ENCODE data around the gene KRT73.

Gene KRT73

GRCh38 chr12:52645120-52645761 is 26.9 kb upstream of the KRT73 start:
- no peak for DNase-seq

GRCh38 chr12:52644078-52644415 is 25.7 kb upstream of the KRT73 start:
- no peak for DNase-seq

GRCh38 chr12:52643233-52644077 is 25.1 kb upstream of the KRT73 start:
- DNase-seq: no peak

GRCh38 chr12:52641468-52641867 is 23.1 kb upstream of the KRT73 start:
- no peak for DNase-seq

- DNase-seq: no peak
Measured at GRCh38 chr12:52637299-52637698, 18.9 kb upstream of the KRT73 start.

GRCh38 chr12:52636592-52637258 is 18.4 kb upstream of the KRT73 start:
- no peak for DNase-seq

- no peak for DNase-seq
Measured at GRCh38 chr12:52636189-52636588, 17.8 kb upstream of the KRT73 start.

GRCh38 chr12:52634266-52635056 is 16.1 kb upstream of the KRT73 start:
- peak; percentile 75 for DNase-seq

GRCh38 chr12:52633383-52633782 is 15.0 kb upstream of the KRT73 start:
- DNase-seq: no peak

GRCh38 chr12:52632656-52633055 is 14.3 kb upstream of the KRT73 start:
- no peak for DNase-seq

- DNase-seq: no peak
Measured at GRCh38 chr12:52631676-52632459, 13.5 kb upstream of the KRT73 start.

GRCh38 chr12:52631264-52631663 is 12.9 kb upstream of the KRT73 start:
- no peak for DNase-seq

- no peak for DNase-seq
Measured at GRCh38 chr12:52630599-52631200, 12.3 kb upstream of the KRT73 start.

GRCh38 chr12:52630008-52630500 is 11.7 kb upstream of the KRT73 start:
- DNase-seq: no peak

- no peak for DNase-seq
Measured at GRCh38 chr12:52629281-52630007, 11.1 kb upstream of the KRT73 start.

GRCh38 chr12:52628841-52629240 is 10.5 kb upstream of the KRT73 start:
- DNase-seq: no peak

GRCh38 chr12:52628111-52628507 is 9.8 kb upstream of the KRT73 start:
- no peak for DNase-seq

GRCh38 chr12:52627395-52628110 is 9.2 kb upstream of the KRT73 start:
- DNase-seq: no peak

GRCh38 chr12:52622349-52622748 is 4.0 kb upstream of the KRT73 start:
- DNase-seq: no peak

- DNase-seq: no peak
Measured at GRCh38 chr12:52618866-52619265, 507 bp upstream of the KRT73 start.
